SK-N-SH treated with all-trans-retinoic acid at 6 μM for 48 hours (cell line): ENCODE data around the gene ANKRD17.

Experiments
- ARNTL ChIP-seq: fragments of 450-650 bp; formaldehyde crosslinking; IDR thresholded peaks from 2 replicates; pipeline ENCODE4 v1.5.0; 2020; ENCODE audit warnings: low read depth, mild to moderate bottlenecking, moderate library complexity, borderline replicate concordance
- CREB5 ChIP-seq: fragments of 250-450 bp; sonication (Bioruptor Pico); IDR thresholded peaks from 2 replicates; pipeline ENCODE4 v1.5.1; 2020; ENCODE audit warnings: low read depth, mild to moderate bottlenecking, moderate library complexity
- CSDC2 ChIP-seq: fragments of 250-450 bp; sonication (Bioruptor Pico); IDR thresholded peaks from 2 replicates; pipeline ENCODE4 v1.5.0; 2020; ENCODE audit warnings: mild to moderate bottlenecking, moderate library complexity
- ESRRG ChIP-seq: fragments of 250-450 bp; sonication (Bioruptor Pico); IDR thresholded peaks from 2 replicates; pipeline ENCODE4 v1.6.1; 2021; ENCODE audit warnings: mild to moderate bottlenecking
- PATZ1 ChIP-seq: fragments of 250-450 bp; sonication (Bioruptor Pico); IDR thresholded peaks from 2 replicates; pipeline ENCODE4 v1.8.0; 2020; ENCODE audit warnings: mild to moderate bottlenecking, moderate library complexity, borderline replicate concordance
- POU6F1 ChIP-seq: fragments of 250-450 bp; sonication (Bioruptor Pico); IDR thresholded peaks from 2 replicates; pipeline ENCODE4 v1.8.0; 2021; ENCODE audit warnings: low read depth, mild to moderate bottlenecking, moderate library complexity, borderline replicate concordance
- RARB ChIP-seq: fragments of 250-450 bp; sonication (Bioruptor Pico); IDR thresholded peaks from 2 replicates; pipeline ENCODE4 v1.8.0; 2021; ENCODE audit warnings: mild to moderate bottlenecking, moderate library complexity
- TCF4 ChIP-seq: fragments of 250-450 bp; sonication (Bioruptor Pico); IDR thresholded peaks from 2 replicates; pipeline ENCODE4 v1.8.0; 2021; ENCODE audit warnings: mild to moderate bottlenecking, moderate library complexity, borderline replicate concordance
- TOX ChIP-seq: fragments of 250-450 bp; sonication (Bioruptor Pico); IDR thresholded peaks from 2 replicates; pipeline ENCODE4 v1.8.0; 2021; ENCODE audit warnings: mild to moderate bottlenecking, moderate library complexity, borderline replicate concordance
- TSHZ2 ChIP-seq: fragments of 250-450 bp; sonication (Bioruptor Pico); IDR thresholded peaks from 2 replicates; pipeline ENCODE4 v1.5.0; 2020; ENCODE audit warnings: mild to moderate bottlenecking, moderate library complexity
- ZC3H10 ChIP-seq: fragments of 250-450 bp; sonication (Bioruptor Pico); IDR thresholded peaks from 2 replicates; pipeline ENCODE4 v1.5.1; 2021; ENCODE audit warnings: mild to moderate bottlenecking, moderate library complexity
- ZFP30 ChIP-seq: fragments of 450-650 bp; formaldehyde crosslinking; IDR thresholded peaks from 2 replicates; pipeline ENCODE4 v1.5.0; 2022; ENCODE audit warnings: mild to moderate bottlenecking, moderate library complexity
- ZNF8 ChIP-seq: fragments of 450-650 bp; formaldehyde crosslinking; IDR thresholded peaks from 2 replicates; pipeline ENCODE4 v1.5.0; 2020; ENCODE audit warnings: mild to moderate bottlenecking, moderate library complexity

GRCh38 chr4:73244945-73245601 lies 13.5 kb downstream of the ANKRD17 start:
- TF ChIP-seq CSDC2 (no peak), PATZ1 (CRISPR knock-in tag) (no peak), ZFP30 (CRISPR knock-in tag) (no peak), ZNF8 (CRISPR knock-in tag) (no peak), POU6F1 (CRISPR knock-in tag) (no peak), ESRRG (CRISPR knock-in tag) (no peak), TCF4 (no peak), ZC3H10 (no peak), ARNTL (CRISPR knock-in tag) (no peak), TOX (CRISPR knock-in tag) (no peak), CREB5 (CRISPR knock-in tag) (no peak), TSHZ2 (CRISPR knock-in tag) (no peak), RARB (no peak)
